T-helper 9 cell (primary cell): Measurements from ENCODE around the gene COPG2.
"Not testable (repeated sequence)": the region's sequence is repeated elsewhere in the genome, so short reads cannot be mapped to it uniquely, and the experiment has no call there.

Source experiments
- DNase-seq: peaks from one replicate; pipeline ENCODE4 v3.0.0-alpha.2; 2020

Gene COPG2

GRCh38 chr7:130649004-130649790 is 19.4 kb downstream of the COPG2 start:
- DNase-seq, result no peak

- DNase-seq, result no peak
Measured at GRCh38 chr7:130648580-130648979, 20.0 kb downstream of the COPG2 start.

GRCh38 chr7:130642383-130642782 is 26.2 kb downstream of the COPG2 start:
- DNase-seq, result no peak

GRCh38 chr7:130641497-130641896 is 27.1 kb downstream of the COPG2 start:
- DNase-seq, result no peak

- DNase-seq, result no peak
Measured at GRCh38 chr7:130641040-130641439, 27.5 kb downstream of the COPG2 start.

GRCh38 chr7:130639388-130639787 is 29.2 kb downstream of the COPG2 start:
- DNase-seq, result no peak

- DNase-seq, result no peak
Measured at GRCh38 chr7:130632111-130632510, 36.4 kb downstream of the COPG2 start.

- DNase-seq, result no peak
Measured at GRCh38 chr7:130628901-130629300, 39.6 kb downstream of the COPG2 start.

GRCh38 chr7:130627775-130628174 is 40.8 kb downstream of the COPG2 start:
- DNase-seq, result no peak

- no peak for DNase-seq
Measured at GRCh38 chr7:130622866-130623265, 45.7 kb downstream of the COPG2 start.

GRCh38 chr7:130615583-130615982 is 53.0 kb downstream of the COPG2 start:
- no peak for DNase-seq

- no peak for DNase-seq
Measured at GRCh38 chr7:130614449-130614848, 54.1 kb downstream of the COPG2 start.

GRCh38 chr7:130611218-130611617 is 57.3 kb downstream of the COPG2 start:
- no peak for DNase-seq

- DNase-seq, result not testable (repeated sequence)
Measured at GRCh38 chr7:130607066-130607465, 61.5 kb downstream of the COPG2 start.

- no peak for DNase-seq
Measured at GRCh38 chr7:130606161-130606560, 62.4 kb downstream of the COPG2 start.

- no peak for DNase-seq
Measured at GRCh38 chr7:130598056-130598455, 70.5 kb downstream of the COPG2 start.

- DNase-seq, result no peak
Measured at GRCh38 chr7:130595986-130596385, 72.6 kb downstream of the COPG2 start.

GRCh38 chr7:130593033-130593432 is 75.5 kb downstream of the COPG2 start:
- no peak for DNase-seq

- not testable (repeated sequence) for DNase-seq
Measured at GRCh38 chr7:130591464-130591863, 77.1 kb downstream of the COPG2 start.

GRCh38 chr7:130585932-130586331 is 82.6 kb downstream of the COPG2 start:
- not testable (repeated sequence) for DNase-seq

GRCh38 chr7:130575110-130575509 is 93.4 kb downstream of the COPG2 start:
- not testable (repeated sequence) for DNase-seq

GRCh38 chr7:130570144-130570543 is 98.4 kb downstream of the COPG2 start:
- DNase-seq, result not testable (repeated sequence)

GRCh38 chr7:130566898-130567280 is 101.7 kb downstream of the COPG2 start:
- no peak for DNase-seq

- DNase-seq, result no peak
Measured at GRCh38 chr7:130566168-130566897, 102.2 kb downstream of the COPG2 start.
